Right lobe of liver (tissue), 6 donors: ENCODE results near the gene PSMF1. TPM values are rescaled to one million over a fixed set of nuclear protein-coding genes. Genes with fewer than 3 reads are reported as not detected.
A peak's percentile ranks its signal among the peaks of the same experiment; 100 is the strongest.

ENCODE experiments used
- ATAC-seq, 4 donors: fragments of 200-7000 bp; cut with Tn5 transposase; one replicate each; pipeline ENCODE4 v1.9.1; 2020; ENCODE audit warnings: mild to moderate bottlenecking in 4 of 4, moderate library complexity in 4 of 4
- DNase-seq, 3 donors: peaks; one replicate each; pipeline ENCODE4 v3.0.0-alpha.2; 2020
- H3K27ac ChIP-seq, 3 donors: fragments of 200-600 bp; one replicate each; pipeline ENCODE4 v1.8.0; 2022
- H3K27me3 ChIP-seq, 2 donors: fragments of 200-600 bp; one replicate each; pipeline ENCODE4 v1.8.0; 2022
- H3K36me3 ChIP-seq, 4 donors: fragments of 200-600 bp; sonication (generic) in 1 of 4; one replicate each; pipeline versions ENCODE4 v1.5.1 to v1.8.0; 2017 to 2022; ENCODE audit warnings: control low read depth in 1 of 4
- H3K4me1 ChIP-seq, 4 donors: fragments of 200-600 bp; sonication (generic) in 1 of 4; one replicate each; pipeline versions ENCODE4 v1.5.1 to v1.8.0; 2017 to 2022; ENCODE audit warnings: control low read depth in 1 of 4
- H3K4me3 ChIP-seq, 3 donors: fragments of 200-600 bp; one replicate each; pipeline ENCODE4 v1.8.0; 2022
- H3K9me3 ChIP-seq, 4 donors: fragments of 200-600 bp; sonication (generic) in 1 of 4; one replicate each; pipeline versions ENCODE4 v1.5.1 to v1.8.0; 2017 to 2022; ENCODE audit warnings: control low read depth in 1 of 4
- CTCF ChIP-seq, 4 donors: fragments of 200-600 bp in 3 of 4; fragments of 450-650 bp in 1 of 4; IDR thresholded peaks; one replicate each; pipeline versions ENCODE4 v1.5.1 to v1.8.0; 2016 to 2022; ENCODE audit warnings: antibody characterized with exemption in 4 of 4, mild to moderate bottlenecking in 2 of 4
- POLR2A ChIP-seq: fragments of 450-650 bp; IDR thresholded peaks from one replicate; pipeline ENCODE4 v1.6.1; 2017; ENCODE audit warnings: antibody characterized with exemption, mild to moderate bottlenecking
- WGBS: methylation state at CpG from one replicate; pipeline ENCODE4 v1.1.6; 2018; ENCODE audit warnings: low coverage, low lambda C conversion rate; ENCODE audit not compliant: insufficient coverage; ENCODE audit errors: missing lambda C conversion rate; 5-methylcytosine and 5-hydroxymethylcytosine counted together
- intact Hi-C, 2 donors: fragments of 100-400 bp; cut with DNase I; formaldehyde crosslinking; loops; one replicate each; pipeline versions ENCODE4 v1.11.2 to v1.14.1; 2022
- total RNA-seq, 6 experiments: library from RNA; depleted of rRNA in 2 of 6; stranded (reverse); fragments of >200 nt in 2 of 6; fragmentation: NEBNext Ultra II Directional in 3 of 6; extraction: Animal tissue kit (Norgen Biotek cat#: 25700) in 3 of 6; gene quantifications; one replicate each; pipeline versions ENCODE4 v1.1.0 to v1.2.4, GENCODE V29; 2016 to 2023
- donor health status: DM: no; HTN: yes; CAD: no.
- donor health status: DM: no; HTN: no; CAD: no.
- donor health status: DM: no; HTN: no; CAD: no.
- donor health status: DM: no; HTN: yes; CAD: no.
- donor health status: DM: no; HTN: yes; CAD: no.

Gene PSMF1
- total RNA-seq, 6 experiments from 2014 or later, result 82.5 to 260 (median 116) TPM

GRCh38 chr20:1150968-1151367 lies 32.6 kb downstream of the PSMF1 start:
- Histone ChIP-seq H3K27ac (peak overlapping the region in 2 of 3 donors; percentile 44 to 72), H3K4me3 (no peak overlapping the region), H3K36me3 (peaks cover 0 to 13% (median 4%) of the 10 kb centered on the region in 4 donors), H3K27me3 (no peaks in the 10 kb centered on the region), H3K9me3 (no peaks in the 10 kb centered on the region), H3K4me1 (peaks cover 0 to 7% (median 3%) of the 10 kb centered on the region in 4 donors)
- WGBS, result 33% methylated on average over 1 of the region's 1 CpG
- TF ChIP-seq POLR2A, result no peak
- TF ChIP-seq CTCF (IDR thresholded peaks at IDR 0.05), result no peak
- DNase-seq (no peak), ATAC-seq (peak; percentile 45 to 61 (median 53))
- intact Hi-C loops, result no loop called here

DNA sequence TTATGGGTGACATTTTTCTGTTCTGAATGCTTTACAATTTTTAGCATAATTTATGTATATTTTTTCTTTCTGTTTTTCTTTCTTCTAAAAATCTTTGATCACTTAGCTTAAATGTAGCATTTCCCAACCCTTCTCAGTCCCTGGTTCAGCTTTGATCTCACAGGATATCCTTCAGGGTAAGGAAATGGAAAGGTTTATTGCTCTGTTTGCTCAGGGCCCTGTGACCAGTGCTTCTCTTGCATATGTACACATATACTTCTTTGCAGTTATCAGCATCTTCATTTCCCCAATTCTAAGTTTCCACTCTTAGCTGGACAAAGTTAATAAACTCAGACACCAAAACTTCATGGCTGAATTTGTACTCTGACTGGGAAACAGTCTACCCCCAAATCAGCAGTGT lies 35.8 kb downstream of the PSMF1 start:
- DNase-seq, result no peak
- Histone ChIP-seq H3K9me3 (no peaks in the 10 kb centered on the region), H3K36me3 (peaks cover 0 to 9% (median 2%) of the 10 kb centered on the region in 4 donors), H3K27ac (no peak overlapping the region), H3K4me3 (no peak overlapping the region), H3K27me3 (no peaks in the 10 kb centered on the region), H3K4me1 (peaks cover 0 to 7% (median 3%) of the 10 kb centered on the region in 4 donors)
- ATAC-seq, result no peak
- no peak for TF ChIP-seq CTCF (IDR thresholded peaks at IDR 0.05)
- no peak for TF ChIP-seq POLR2A
- intact Hi-C loops, result no loop called here

DNA sequence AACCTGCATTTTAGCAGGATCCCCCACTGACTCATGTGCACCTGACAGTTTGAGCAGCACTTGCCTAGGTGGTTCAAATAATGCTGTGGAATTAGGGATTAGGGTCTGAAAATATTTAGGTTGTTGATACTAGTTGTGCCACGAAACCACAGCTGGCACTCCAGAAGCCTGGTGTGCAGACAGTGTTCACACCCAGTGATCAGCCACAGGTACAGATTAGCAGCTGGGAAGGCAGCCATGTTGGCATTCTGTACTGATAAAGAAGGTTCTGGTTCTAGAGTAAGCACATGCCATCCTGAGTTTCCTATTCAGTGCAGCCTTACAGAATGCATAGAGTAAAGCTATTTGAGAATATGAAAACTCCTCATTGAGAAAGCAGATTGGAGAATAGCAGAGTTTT lies 36.3 kb downstream of the PSMF1 start:
- peaks cover 0 to 7% (median 2%) of the 10 kb centered on the region in 4 donors for H3K4me1 ChIP-seq
- ATAC-seq (no peak), DNase-seq (no peak)
- intact Hi-C loops, result no loop called here
- H3K36me3 ChIP-seq, result peaks cover 0 to 9% (median 4%) of the 10 kb centered on the region in 4 donors
- 100% methylated on average over 1 of the region's 1 CpG for WGBS
- no peak overlapping the region for H3K4me3 ChIP-seq
- no peaks in the 10 kb centered on the region for H3K27me3 ChIP-seq
- TF ChIP-seq POLR2A, result no peak
- TF ChIP-seq CTCF (IDR thresholded peaks at IDR 0.05), result no peak
- no peaks in the 10 kb centered on the region for H3K9me3 ChIP-seq
- H3K27ac ChIP-seq, result no peak overlapping the region

- peaks cover 0 to 7% (median 0%) of the 10 kb centered on the region in 4 donors for H3K4me1 ChIP-seq
- TF ChIP-seq CTCF (IDR thresholded peaks at IDR 0.05) (no peak), POLR2A (no peak)
- no peak for DNase-seq
- 100% methylated on average over 3 of the region's 3 CpGs for WGBS
- H3K36me3 ChIP-seq, result peaks cover 0 to 15% (median 5%) of the 10 kb centered on the region in 4 donors
- H3K27ac ChIP-seq, result no peak overlapping the region
- ATAC-seq, result no peak
- H3K4me3 ChIP-seq, result no peak overlapping the region
- no peaks in the 10 kb centered on the region for H3K27me3 ChIP-seq
- H3K9me3 ChIP-seq, result no peaks in the 10 kb centered on the region
- intact Hi-C loops, result no loop called here
Observed at GRCh38 chr20:1155342-1155741, 36.9 kb downstream of the PSMF1 start.

- Histone ChIP-seq H3K4me3 (no peak overlapping the region), H3K36me3 (peaks cover 3 to 51% (median 27%) of the 10 kb centered on the region in 4 donors), H3K27me3 (no peaks in the 10 kb centered on the region), H3K27ac (no peak overlapping the region), H3K9me3 (no peaks in the 10 kb centered on the region), H3K4me1 (no peaks in the 10 kb centered on the region)
- TF ChIP-seq CTCF (IDR thresholded peaks at IDR 0.05) (no peak), POLR2A (no peak)
- ATAC-seq (no peak), DNase-seq (no peak)
- intact Hi-C loops, result no loop called here
- 93% methylated on average over 7 of the region's 10 CpGs for WGBS
Observed at GRCh38 chr20:1160496-1160895, 42.1 kb downstream of the PSMF1 start.
